GM18873 (cell line): Measurements from ENCODE around the gene TKFC.
"Not testable (repeated sequence)": the region's sequence is repeated elsewhere in the genome, so short reads cannot be mapped to it uniquely, and the experiment has no call there.

Source experiments
- ATAC-seq: cut with Tn5 transposase; IDR thresholded peaks from one replicate; pipeline ENCODE4 v1.9.1; 2021; ENCODE audit warnings: mild to moderate bottlenecking, moderate library complexity, moderate number of reproducible peaks; ENCODE audit not compliant: unreplicated experiment, low FRiP score

Gene TKFC

GRCh38 chr11:61362542-61362875, 29.5 kb downstream of the TKFC start:
- ATAC-seq: no peak

- no peak for ATAC-seq
Measured at GRCh38 chr11:61364012-61364675, 31.1 kb downstream of the TKFC start.

DNA sequence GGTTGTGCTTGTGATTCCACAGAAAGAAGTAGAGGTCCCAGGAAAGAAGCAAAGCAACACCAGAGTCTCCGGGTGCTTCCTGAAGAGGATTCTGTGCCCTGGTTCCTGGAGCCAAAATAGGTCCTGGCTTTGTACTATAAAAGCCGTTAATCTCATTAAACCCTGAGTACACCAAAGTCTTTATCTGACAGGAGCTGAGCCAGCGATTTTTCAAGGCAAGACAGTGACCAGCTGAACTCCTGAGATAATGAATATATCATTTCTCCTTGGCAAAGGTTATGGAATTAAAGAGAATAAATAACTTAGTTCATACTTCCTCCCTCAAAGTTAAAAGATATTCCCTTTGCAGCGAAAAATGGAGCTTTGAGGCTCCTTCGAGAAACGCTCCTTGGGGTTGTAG, 34.4 kb downstream of the TKFC start:
- ATAC-seq: no peak

- no peak for ATAC-seq
Measured at GRCh38 chr11:61368646-61369045, 35.6 kb downstream of the TKFC start.

- ATAC-seq: no peak
Measured at GRCh38 chr11:61369372-61370348, 36.6 kb downstream of the TKFC start.

DNA sequence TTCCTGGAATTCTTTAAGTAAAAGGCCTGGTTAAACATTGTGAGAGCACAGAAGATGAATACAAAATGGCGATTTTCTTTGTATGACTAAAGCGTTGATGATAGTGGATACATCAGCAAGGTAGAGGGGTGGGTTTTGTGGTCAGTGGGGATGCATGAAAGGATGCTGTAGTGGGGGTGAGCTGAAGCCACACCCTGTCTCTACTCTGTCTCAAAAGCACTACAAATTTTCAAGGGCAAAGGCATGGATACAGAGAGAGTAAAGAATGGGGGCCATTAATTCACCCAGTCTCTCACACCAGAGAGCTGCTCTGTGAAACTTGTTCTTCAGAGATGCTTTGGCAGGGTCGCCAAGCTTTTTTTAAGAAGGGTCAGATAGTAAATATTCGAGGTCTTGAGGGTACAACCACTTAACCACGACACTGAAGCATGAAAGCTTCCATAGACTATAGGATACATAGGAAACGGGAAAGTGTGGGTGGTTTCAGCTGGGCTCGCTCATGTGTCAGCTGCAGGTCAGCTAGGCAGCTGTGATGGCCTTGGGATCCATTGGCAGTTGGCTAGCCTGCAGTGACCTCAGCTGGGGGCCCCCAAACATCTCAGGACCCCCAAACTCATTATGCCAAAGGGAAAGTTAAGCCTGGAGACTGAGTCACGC, 37.4 kb downstream of the TKFC start:
- no peak for ATAC-seq

- no peak for ATAC-seq
Measured at GRCh38 chr11:61372659-61373420, 39.8 kb downstream of the TKFC start.

DNA sequence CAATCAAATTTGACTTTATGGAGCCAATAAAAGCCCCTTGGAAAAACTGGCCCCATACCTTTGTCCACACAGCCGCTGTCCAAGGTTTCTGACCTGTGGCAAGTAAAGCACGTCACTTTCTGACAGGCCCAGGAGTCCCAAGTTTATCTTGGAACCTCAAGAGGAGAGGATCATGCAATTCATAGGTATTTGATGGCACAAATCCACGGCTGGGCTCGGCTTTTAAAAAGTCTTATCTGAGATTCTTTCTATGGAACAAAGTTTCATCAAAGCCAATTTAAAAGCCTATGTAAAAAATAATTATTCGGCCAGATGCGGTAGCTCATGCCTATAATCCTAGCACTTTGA, 42.7 kb downstream of the TKFC start:
- no peak for ATAC-seq

GRCh38 chr11:61377461-61378160, 44.6 kb downstream of the TKFC start:
- ATAC-seq: no peak

DNA sequence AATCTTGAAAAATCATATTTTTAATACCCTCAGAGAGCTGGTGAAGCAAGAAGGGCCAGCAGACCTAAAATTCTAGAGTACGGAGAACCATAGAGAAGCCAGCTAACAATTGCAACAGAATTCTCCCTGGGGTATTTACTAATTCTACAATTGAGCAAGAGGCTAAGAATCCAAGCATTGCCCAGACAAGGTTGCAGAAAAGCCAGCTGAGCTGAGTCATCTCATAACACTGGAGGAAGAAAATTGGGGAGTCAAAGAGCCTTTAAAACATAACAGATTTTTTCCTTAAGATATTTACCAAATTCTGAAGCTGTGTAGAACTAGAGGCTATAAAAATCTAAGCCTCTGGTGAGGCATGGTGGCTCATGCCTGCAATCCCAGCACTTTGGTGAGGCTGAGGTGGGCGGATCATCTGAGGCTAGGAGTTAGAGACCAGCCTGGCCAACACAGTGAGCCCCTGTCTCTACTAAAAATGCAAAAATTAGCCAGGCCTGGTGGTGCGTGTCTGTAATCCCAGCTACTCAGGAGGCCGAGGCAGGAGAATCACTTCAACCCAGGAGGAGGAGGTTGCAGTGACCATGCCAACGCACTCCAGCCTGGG, 45.8 kb downstream of the TKFC start:
- no peak for ATAC-seq

DNA sequence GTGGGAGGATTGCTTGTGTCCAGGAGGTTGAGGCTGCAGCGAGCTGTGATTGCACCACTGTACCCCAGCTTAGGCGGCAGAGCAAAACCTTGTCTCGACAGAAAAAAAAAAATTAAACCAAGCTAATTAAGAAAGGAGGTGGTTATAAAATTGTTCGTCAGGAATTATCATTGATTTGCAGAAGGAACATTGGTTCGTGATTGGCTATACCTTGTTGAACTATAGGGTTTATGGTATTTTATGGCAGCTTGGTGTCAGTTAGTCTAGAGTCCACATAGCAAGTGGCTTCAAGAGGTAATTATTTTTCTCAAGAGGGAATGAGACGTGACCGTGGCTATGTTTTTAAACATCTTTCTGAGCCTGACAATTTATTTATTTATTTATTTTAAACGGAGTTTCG, 47.9 kb downstream of the TKFC start:
- no peak for ATAC-seq

DNA sequence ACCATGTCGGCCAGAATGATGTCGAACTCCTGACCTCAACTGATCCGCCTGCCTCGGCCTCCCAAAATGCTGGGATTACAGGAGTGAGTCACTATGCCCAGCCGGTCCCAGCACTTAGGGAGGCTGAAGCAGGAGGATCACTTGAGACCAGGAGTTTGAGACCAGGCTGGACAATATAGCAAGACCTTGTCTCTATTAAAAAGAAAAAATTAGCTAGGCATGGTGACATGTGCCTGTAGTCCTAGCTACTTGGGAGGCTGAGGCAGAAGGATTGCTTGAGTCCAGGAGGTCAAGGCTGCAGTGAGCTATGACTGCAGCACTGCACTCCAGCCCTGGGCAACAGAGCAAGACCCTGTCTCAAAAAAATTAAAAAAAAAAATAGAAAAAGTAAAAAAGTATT, 50.8 kb downstream of the TKFC start:
- ATAC-seq: not testable (repeated sequence)

DNA sequence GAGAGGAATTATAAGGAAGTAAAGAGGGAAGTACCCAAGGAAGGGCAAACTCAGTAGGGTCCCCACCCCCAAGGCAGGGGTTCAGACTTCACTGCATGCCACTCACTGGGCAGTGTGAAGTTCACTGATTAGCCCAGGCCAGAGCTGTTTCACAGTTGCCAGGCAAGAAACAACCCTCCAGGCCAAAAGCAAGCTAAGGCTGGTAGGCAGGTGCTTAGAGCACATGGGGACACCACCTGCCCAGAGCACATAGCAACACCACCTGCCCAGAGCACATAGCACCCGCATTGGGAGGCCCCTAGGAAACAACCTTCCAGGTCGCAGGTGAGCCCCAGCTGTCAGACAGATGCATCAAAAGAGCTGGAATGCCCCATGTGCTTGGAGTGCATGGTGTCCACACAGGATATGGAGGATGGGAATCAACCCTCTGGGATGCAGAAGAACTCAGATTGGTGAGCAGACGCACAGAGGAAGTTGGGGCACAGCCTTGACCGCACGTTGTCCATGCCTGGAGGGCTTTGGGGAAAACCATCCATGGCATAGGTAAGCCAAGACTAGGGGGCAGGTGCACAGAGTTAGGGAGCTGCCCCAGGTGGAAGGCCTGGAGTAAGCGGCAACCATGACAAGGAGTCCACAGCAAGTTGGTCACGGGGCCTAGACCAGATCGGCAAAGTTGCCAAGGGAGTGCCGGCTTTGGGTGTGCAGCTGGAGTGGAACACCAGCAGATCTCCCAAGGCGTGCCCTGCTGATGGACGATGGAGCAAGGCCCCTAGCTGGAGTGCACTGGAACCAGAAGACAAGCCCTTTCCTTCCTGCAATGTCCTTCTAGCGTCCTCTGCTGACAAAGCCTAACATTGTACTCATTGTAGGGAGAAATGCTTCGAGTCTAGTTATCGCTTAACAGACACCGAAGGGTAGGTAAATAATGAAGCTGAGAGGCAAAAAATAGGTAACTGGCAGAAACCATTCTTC, 51.5 kb downstream of the TKFC start:
- ATAC-seq: no peak

- ATAC-seq: no peak
Measured at GRCh38 chr11:61390161-61390560, 57.1 kb downstream of the TKFC start.

DNA sequence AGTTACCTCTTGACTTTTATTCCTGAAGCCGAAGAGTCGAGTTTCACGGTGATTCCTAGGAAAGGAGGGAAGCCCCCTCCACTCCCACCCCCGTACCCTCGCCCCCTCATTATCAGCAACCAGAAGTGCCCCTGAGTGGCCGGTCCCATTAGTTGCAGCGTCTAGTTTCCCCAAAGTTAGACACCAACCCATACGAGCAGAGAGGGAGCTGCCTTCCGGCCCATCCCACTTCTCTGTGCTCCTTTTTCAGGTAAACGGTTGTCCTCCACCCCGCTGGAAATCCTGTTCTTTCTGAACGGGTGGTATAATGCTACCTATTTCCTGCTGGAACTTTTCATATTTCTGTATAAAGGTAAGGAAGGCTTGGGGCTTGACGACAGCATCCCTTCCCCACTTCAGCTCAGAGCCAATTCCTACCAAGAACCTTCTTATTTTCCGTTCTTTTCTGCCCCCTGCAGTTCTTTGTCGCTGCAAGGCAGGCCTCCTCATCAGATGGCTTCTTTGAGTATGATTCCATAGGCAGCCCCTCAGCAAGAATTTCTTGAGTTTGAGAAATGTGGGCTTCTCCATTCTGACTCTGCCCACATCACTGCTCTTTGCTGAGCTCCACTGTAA, 60.1 kb downstream of the TKFC start:
- ATAC-seq: no peak
